Kidney glomerular epithelial cell (primary cell): Measurements from ENCODE around the gene LEMD2.

Experiments
- DNase-seq: peaks from one replicate; lab custom pipeline; 2025; lab: John Stamatoyannopoulos, UW

LEMD2 gene

DNA sequence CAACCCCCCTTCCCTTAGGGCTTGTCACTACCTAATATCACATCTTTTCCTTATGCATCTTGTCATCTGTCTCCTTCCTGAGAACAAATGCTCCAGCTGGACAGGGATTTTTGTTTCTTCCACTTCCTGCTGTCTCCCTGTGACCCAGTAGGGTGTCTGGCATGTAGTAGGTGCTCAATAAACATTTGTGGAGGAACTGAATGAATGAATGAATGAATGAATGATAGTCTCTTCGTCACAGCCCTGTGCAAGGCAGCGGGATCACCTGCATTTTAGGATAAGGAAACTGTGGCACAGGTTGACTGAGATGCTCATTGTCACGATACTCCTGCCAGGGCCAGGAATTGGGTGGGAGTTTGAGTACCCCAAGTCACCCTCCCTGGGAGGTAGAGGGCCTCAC is 14.2 kb downstream of the LEMD2 start:
- DNase-seq: no peak

DNA sequence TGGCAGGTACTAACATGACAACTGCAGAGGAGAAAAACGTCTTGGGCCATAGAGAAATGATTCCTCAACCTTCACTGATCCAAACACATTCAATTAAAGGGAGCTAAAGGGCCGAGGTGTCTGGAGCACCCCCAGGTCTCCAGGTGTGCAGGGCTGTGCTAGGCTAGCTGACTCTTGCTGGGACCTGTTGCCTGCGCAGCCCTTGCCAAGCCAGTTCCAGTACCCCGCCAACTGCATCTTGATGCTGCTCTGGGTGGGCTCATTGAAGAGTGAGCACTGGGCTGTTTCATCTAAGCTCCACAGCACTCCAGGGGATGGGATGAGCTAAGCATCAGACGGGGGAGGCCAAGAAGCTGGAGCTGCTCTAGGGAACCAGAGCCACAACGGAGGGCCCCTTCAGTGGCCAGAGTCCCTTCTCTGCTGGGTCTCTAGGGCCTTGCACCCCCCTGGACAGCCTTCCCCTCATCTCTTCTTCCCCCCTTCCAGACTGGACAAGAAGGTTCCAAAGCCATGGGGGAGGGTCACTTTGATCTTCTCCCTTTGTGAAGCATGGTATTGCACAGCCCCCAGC is 15.9 kb downstream of the LEMD2 start:
- DNase-seq: no peak

DNA sequence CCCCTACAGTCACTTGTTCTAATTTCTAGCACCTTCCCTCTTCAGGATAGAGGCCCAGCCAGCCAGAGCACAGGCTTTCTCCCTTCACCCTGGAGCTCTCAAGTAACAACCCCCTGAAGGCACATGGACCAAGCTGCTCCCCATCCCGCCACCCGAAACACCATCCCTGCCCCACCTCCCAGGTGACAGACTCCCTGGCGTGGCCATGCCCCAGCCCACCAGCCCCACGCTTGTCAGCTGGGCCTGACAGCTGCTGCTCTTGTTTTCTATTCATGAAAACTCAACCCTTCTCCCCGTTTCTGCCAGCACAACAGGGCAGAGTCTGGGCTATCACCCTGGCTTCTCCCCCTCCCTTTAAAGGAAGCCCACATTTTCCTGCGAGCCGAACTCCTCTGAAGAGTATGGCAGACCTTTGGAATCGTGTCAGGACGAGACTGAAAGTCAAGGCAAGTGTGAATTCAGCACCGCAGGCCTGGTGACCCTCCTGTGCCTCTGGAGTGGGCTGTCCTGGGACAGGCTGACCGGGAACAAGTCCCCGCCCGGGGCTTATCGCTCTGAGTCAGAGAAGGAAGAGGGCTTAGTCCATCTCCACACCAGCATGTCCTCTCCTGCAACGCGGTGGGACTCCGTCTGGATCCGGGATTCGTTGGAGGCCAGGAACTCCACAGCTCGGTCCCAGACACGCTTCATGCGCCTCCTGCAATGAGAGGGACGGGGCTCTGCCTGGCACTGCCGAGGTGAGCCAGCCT is 16.7 kb downstream of the LEMD2 start:
- DNase-seq: peak; percentile 17

DNA sequence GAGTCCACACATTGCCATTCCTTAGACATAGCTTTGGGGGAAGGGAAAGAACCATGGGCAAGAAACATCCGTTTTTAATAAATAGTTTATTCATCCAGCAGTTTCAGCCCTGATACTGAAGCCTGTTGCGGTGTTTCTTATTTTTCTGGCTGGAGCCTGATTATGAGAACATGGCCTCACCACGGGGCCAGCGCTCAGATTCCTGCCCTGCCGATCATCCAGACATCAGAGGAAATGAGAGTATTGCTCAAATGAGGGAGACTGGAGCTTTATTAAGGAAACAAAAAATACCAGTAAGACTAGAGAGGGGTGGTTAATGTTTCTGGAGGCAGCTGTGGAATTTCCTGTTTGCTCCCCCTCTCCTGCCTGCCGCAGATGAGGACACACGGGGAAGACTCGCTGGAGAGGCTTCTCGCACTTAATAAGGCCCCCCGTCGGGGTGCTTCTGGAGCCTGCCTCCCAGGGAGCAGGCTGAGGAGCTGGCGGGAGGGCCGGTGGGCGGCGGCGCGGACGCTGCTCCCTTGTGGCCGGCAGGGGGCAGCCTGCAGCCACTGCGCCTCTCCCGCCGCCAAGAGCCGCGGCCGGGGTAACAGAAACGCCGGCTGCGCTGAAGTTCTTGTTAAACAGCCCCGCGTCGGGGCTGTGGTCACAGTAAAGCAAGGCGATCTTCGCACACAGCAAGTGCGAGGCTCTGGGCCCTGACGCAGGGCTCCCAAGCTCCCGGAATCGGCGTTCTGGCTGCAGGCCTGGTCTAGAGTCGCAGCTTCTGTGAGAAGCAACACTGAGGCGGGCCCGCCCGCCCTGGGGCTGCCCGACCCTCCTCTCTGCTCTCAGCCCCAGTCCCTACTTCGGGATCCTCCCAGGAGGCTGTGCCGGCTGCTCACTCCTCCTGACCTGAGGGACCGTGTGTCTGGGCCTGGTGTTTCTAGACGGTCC is 17.5 kb downstream of the LEMD2 start:
- peak; percentile 91 for DNase-seq

DNA sequence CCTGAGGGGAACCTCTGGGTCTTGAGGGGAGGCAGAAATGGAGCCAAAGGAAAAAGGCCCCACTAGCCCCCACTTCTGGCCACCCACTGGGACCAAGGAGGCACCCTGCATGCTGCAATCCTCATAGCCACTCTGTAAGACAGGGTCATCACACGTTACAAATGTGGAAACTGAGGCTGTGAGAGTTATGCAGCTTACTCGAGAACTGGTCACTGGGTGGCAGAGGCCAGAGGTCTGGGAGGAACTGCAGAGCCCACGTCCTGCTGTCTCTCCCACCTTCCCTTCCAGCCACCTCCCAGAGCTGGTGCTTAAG is 18.1 kb downstream of the LEMD2 start:
- no peak for DNase-seq

DNA sequence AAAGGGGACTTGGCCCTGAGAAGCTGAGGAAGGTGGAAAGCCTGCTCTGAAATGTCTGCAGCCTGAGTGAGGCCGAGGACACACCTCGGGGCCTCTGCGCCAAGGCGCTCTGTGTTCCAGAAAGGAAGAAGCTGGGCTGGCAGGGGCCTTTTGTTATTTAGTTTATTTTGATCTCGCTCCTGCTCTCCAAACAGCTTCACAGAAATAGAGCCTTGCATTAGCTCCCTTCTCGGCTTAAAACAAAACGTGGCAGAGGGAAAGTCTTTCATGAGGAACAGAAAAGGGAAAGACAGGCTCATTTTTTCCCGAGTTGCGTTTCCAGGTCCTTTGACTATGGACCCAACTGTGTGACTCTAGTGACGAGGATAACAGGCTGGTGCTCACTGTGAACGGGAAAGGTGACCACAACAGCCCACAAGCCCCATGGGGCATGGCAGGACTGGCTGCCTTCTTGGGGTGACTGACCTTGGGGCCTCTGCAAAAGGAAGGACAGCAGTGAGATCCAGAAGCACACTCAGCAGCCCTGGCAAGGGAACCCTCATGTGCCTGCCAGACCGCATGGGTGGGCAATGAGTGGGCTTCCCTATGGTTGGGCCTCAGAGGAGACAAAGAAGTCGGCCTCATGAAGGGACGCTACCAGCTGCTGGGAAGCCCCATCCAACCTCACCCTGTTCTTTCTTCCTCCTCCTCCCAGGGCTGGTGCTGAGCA is 18.7 kb downstream of the LEMD2 start:
- no peak for DNase-seq

DNA sequence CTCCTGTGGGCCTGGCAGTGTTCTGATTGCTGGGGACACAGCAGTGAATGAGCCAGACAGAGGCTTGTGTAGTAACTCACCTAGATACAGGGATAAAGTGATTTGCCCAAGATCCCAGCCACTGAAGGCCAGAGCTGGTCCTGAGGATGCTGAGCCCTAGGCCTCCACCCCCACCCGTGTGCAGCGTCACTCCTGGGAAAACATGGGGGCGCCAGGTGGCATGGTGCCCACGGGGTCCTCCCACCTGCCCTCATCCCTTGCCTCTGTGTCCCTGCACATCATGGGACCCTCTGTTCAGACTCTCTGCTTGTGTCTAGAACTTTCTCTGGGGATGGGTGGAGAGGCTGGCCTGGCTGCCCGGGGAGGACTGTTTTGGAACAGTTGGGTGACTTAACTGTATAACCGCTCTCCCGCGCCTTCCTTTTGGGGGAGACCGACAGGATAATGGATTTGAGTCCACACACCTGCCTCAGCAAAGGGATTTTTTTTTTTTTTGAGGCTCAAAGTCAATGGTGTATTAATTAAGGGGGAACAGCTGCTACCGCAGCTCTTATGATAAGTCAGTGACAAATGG is 19.6 kb downstream of the LEMD2 start:
- DNase-seq: no peak

DNA sequence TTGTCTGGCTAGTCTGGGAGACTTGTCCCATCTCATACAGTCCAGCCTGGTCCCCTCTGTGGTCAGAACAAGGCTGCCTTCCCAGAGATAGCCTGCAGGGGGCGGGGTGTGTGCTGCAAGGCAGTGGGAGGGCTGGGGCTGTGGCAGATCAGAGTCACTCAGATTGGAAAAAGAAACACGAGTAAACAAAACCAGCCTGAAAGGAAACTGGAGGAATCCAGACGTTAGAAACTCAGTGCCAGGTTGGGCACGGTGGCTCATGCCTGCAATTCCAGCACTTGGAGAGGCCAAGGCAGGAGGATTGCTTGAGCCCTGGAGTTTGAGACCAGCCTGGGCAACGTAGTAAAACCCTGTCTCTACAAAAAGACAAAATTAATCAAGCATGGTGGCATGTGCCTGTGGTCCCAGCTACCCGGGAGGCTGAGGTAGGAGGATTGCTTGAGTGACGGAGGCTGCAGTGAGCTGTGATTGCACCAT is 20.2 kb downstream of the LEMD2 start:
- DNase-seq: peak; percentile 75

DNA sequence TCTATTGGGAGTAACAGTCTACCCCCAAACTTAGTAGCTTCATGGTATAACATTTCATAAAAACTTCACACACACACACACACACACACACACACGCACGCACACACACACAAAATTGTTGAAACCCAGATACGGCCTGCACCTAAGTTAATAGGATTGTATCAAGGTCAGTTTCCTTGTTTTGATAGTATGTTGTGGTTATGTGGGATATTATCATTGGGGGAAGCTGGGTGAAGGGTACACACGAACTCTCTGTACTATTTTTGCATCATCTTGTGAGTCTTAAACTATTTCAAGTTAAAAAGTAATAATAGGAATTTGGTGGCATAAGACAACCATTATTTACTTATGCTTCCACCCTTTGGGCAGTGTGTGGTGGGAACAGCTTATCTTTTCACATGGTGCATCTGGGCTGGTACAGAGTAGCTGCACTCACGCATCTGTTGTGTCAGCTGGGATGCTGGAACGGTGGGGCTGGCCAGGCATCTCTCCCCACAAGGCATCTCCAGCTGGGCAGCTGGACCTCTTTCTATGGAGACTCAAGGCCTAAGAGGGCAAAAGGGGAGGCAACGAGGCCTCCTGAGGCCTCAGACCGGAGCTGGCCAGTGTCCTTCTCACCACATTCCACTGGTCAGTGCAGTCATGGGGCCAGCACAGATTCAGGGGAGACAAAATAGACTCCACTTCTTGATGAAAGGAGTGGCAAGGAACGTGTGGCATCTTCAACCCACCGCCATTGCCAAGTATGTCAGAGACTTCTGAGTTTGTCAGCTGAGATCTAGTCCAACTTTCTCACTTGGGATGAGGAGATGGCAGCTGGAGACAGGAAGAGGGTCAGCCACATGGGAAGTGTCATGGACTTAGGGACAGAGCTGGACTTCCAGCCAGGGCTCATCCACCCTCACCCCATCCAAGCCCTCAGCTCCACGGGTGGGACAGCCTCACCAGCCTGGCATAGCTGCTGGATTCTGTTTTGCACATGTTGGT is 21.7 kb downstream of the LEMD2 start:
- no peak for DNase-seq

DNA sequence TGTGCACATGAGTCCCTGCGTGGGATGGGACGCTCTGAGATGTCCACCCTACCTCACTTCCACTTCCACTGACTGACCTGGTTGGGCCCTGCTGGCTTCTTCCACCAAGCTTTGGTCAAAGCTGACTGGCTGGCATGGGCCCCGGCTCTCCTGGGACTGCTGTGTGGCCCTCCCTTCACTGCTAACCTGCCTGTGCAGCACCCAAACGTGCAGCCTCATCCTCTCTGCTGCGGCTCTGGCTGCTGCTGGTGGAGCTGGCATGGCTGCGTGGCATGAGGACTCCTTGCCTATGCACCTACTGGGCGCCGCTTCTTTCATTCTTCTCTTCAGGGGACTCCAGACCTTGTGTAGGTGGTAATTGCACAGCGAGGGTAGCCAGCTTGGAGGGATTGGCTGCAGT is 23.6 kb downstream of the LEMD2 start:
- no peak for DNase-seq

DNA sequence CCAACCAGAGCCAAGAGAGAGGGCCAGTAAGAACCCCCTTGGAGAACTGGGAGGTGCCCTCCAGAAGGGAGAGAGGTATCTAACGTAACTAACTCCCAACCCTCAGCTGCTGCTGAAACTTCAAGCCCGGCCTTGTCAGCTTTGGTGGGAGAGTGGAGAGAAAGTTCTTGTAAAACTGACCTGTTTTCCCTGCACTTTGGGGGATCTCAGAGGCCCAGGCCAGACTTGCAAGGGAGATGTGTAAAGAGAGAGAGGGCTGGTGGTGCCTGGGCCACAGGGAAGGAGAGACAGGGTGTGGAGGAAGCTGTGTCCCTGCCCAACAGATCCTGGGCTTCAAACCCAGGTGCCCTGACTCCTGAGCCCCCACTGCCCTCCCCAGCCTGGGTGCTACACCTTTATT is 24.9 kb downstream of the LEMD2 start:
- DNase-seq: no peak

DNA sequence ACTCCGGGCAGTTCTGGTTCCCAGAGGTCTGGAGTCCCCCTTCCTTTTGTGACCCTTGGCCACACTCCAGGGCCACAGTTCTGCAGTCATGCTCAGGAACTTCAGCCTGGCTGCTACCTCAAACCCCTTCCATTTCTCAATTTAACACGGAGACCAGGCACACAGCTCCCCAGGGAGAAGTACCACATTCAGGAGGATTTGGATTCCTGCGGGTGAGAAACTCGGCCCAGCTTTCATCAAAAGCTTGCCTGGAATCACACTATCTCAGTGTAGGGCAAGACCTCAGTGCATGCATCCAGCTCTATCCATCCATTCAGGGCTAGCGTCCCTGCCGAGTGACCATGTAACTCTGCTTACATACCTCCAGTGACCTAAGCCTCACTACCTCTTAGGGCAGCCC is 25.4 kb downstream of the LEMD2 start:
- no peak for DNase-seq

DNA sequence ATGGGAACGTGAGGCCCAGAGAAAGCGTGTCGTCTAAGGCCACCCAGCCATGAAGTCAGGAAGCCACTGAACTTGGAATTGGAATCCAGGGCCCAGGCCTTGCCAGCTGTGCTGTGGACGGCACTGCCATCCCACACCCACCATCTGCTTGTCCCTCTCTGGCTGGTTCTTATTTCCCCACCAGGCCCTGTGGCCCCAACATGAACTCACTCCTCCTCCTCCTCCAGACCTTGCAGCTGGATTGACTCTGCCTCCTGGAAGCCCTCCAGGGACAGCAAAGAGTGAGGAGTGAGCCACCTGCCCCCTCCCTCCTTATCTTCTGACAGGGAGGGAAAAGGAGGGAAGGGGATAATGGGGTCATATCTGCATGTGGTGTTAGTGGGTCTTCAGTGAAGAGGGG is 26.2 kb downstream of the LEMD2 start:
- DNase-seq: no peak

DNA sequence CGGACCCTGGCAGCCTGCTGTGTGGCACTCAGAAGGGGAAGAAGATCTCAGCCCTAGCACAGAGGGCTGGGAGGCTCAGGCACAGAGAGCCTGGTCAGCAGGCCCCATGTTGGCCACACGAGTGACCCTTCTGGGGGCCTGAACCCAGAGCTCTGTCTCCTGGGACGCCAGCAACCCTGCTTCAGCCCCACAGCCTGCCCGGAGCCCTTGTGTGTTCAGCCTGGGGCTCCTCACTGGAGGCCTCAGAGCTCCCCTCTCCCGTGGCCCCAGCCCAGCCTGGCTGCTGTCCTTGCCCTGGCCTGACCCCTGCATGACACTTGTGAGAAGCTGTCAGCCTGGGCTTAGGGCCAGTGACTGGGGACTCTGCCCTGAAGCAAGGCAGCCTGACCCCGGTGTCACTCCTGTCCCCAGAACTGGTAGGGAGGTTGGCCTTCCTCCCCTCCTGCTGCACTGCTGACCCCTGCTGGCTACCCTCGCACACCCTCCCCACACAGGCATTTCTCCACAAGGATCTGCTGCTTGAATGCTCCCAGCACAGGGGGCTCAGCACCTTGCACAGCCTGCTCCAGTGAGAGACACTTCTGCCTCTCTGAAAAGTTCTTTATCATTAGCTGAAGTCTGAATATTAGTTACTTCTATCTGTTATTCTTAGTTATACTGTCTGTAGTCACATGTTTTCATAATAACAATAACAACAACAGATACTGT is 26.9 kb downstream of the LEMD2 start:
- no peak for DNase-seq

DNA sequence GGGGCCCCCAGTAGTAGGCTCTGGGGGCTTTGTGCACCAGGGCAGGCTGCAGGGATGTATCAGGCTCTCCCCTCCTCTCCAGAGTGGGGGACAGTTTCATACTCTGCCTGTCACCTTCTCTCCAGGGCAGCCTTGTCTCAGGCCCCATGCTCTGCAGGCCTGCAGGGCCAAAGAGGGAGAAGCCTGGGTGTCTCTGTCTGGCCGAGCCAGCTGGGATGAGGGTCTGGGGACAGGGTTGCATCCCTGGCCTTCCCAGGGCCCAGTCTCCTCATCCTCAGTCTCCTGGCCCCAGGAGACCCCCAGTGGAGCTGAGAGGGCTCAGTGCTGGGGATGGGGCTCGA is 27.4 kb downstream of the LEMD2 start:
- DNase-seq: no peak

DNA sequence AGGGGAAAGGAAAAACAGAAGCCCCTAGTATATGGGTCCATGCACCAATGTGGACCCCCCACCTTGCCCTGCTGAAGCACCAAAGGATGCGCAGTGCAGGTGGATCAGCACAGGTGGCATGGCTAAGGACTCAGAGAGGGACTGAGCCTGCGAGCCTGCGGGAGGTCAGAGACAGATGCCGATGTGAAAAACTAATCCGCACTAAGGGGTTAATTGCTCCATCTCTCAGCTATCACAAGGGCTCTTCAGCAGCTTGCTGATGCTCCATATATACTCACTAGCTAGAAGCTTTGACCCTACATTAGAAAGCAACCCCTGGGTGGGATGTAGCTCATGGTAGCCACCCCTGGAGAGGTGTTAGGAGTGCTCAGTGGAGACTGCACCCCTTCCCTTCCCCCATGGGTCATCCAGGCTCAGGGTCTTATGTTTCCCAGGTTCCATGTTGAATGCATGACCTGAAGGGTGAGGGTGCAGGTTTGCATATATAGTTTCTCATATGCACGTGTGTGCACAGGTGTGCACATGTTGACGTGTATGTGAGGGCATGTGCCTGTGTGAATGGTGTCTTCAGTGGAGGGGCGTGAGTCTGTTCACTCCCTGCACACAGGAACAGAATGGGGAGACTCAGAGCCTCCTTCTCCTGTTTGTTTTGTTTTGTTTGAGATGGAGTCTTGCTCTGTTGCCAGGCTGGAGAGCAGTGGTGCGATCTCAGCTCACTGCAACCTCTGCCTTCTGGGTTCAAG is 28.9 kb downstream of the LEMD2 start:
- no peak for DNase-seq

DNA sequence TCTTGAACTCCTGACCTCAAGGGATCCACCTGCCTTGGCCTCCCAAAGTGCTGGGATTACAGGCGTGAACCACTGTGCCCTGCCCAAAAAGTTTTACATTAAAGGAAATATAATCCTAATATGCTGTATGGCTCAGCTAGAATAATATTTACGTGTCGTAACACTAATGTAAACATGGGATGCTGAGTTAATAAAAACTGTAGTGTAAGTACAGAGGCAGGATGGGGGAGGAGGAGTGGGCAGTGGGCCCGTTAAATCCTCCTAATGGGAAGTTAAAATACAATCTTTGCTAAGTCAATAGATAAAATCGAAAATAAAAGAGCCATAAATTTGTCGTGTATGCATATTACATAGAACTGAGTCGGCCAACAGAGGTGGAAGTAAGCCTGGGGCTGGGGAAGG is 30.1 kb downstream of the LEMD2 start:
- DNase-seq: no peak

DNA sequence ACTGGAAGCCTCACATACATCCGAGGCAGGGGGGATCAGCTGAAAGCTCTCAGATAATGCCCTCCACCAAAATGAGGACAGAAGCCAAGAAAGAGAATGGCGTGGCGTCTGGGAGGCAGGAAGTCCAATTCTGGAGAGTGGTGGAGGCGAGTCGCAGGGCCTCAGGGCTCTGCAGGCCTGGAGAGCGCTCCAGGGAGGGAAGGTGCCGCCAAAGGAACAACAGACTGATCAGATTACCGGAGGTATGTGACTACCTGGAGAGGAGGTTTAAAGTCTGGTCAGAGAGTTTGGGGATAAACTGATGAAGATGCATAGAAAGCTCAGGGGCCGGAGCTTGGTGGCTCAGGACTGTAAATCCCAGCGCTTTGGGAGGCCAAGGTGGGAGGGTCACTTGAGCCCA is 31.0 kb downstream of the LEMD2 start:
- DNase-seq: no peak

DNA sequence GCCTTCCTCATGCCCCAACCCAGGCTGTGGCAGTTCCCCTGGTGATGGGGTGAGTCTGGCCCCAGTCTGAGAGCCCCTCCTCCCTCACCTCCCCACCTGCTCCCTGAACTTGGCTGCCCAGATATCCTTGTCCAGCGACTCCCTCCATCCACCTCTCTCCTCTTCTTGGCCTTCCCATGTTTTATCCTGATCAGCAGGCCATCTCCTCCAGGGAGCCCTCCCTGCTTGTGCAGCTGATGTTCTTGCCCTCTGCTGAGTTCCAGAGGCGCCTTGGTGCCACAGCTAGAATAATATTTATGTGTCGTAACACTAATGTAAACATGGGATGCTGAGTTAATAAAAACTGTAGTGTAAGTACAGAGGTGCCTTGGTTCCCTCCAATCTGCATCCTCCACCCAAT is 31.8 kb downstream of the LEMD2 start:
- DNase-seq: no peak
